GM03348 (cell line): ENCODE measurements around the gene LDLRAD1.
A peak's percentile ranks its signal among the peaks of the same experiment; 100 is the strongest.
"Not testable (repeated sequence)": the region's sequence is repeated elsewhere in the genome, so short reads cannot be mapped to it uniquely, and the experiment has no call there.

Experiments
- DNase-seq: peaks from one replicate; pipeline ENCODE4 v3.0.0; 2012; ENCODE audit warnings: low spot score

LDLRAD1 gene, protein sequence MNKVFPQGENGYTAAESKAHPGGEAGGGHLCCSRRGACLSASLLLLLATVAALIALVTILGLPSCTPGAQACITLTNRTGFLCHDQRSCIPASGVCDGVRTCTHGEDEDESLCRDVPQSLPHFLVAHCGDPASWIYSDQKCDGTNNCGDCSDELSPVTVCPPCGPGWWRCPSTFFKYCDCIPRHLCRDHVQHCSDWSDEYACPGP

DNA sequence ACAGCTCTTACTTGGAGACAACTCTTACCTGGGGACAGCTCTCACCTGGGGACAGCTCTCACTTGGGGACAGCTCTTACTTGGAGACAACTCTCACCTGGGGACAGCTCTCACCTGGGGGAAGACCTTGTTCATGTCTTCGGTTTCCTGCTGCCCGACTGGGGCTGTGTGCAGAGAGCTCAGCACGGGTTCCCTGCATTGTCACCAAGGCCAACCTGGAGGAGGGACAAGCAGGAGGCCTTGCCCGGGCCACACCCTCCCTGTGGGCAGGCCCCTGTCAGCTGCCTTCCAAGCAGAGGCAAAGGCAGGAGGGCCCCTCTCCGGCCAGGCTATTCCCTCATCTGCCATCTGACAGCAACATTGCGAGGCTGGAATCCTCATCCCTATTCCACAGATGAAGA is at the start of gene LDLRAD1:
Gene LDLRAD1 (minus strand): TSS at position 208 of the 400 bp plus-strand sequence. CDS start 74 bp downstream, at position 134.
- DNase-seq = no peak

DNA sequence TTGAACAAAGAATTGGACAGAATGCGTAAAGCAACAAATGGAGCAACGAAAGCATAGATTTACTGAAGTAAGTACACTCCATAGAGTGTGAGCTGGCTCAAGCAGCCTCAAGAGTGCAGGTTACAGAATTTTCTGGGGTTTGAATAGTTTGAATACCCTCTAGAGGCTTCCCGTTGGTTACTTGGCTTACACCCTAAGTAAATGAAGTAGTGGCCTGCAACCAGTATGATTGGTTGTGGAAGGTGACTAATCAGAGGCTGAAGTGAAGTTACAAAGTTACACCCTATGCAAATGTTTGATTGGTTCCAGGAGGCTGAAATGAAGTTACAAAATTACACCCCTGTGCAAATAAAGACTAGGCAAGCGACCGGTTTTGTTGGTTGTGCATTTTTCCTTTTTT is 46.3 kb upstream of the LDLRAD1 start:
- DNase-seq = no peak

DNA sequence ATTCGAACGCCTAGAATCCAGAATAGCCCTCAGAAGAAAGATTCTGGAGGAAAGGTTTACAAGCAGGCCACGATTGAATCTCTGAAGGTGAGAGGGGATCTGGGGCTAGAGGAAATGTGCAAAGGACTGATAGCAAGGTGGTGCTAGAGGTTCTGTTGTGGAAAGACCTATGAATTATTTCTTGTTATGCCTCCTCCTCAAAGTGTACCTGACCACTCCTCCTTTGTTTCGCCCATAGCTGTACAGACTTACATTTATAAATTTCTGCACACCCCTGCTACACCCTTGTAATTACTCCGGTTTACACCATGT is 36.4 kb upstream of the LDLRAD1 start:
- no peak for DNase-seq

DNA sequence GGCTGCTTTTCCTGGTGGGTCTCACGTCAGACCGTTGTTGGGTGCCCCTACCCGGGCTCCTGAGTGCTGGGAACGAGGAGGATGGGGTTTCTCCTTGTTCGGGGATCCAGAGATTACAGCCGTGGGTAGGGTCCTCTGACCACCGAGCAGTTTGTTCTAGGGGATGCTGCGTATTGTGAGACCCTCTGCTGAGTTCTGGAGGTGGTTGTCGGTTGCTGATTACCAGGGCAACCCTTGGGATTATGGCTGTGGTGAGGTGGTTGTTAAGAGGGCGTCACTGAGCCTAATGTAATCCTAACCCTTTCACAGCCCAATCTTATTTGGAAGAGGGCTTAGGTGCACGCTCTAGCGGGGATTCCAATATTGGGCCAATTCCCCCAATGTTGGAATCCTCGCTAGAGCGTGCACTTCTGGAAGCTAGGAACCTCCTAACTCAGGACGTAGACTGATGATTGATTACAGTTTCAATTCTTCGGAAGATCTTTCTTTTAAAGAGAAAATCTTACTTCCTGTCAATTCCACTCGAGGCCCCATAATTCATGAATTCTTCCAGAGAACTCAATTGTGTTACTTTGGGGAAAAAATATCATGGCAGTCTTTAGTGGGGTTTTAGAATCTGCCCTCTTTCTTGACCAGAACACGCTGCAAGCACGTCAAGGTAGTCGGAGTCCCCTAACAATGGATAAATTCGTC is 35.9 kb upstream of the LDLRAD1 start:
- DNase-seq = peak; percentile 40

DNA sequence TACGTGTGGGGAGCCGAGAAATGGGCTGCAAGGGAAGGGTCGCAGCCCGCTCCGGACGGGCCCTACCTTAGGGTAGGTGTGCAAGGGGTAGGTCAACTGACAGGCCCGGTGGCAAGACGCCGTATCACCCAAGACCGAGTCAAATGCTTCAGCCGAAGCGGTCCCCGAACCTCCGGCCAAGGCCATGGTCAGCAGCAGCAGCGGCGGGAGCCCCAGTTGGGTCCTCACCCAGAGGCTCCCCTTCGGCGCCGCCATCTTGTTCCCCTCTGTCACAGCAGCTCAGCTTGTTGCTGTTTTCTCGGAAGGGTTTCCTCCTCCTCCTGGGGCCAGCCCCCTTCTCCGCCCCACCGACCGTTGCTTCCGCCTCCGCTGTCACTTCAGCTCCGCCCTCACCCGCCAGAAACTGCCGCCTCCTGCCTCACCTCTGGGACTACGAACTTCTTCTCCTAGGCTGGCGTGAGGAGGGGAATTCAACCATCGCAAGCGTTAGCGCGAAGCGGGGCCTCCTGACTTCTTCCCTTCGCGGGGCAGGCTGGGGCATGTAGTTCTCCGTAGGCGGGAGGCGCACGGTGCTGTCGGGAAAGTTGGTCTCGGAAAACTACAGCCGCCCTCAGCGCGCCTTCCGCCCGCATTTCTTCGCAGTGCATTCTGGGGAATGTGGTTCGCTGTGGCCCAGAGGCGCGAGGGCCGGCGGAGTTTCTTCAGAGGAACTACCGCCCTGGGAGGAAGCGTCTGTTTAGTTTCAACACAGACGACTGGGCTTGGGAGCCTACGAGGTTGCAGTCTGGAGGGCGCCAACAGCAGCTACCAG is 35.2 kb upstream of the LDLRAD1 start, which contains the start of the genes TCEANC2 and TMEM59:
Gene TCEANC2 (plus strand): TSS at position 675 of the 811 bp plus-strand sequence. CDS start 815 bp downstream, outside the sequence.
Gene TMEM59 (minus strand): TSS at position 271 of the 811 bp plus-strand sequence. CDS start 16 bp downstream, at position 255.
- DNase-seq = peak; percentile 96

DNA sequence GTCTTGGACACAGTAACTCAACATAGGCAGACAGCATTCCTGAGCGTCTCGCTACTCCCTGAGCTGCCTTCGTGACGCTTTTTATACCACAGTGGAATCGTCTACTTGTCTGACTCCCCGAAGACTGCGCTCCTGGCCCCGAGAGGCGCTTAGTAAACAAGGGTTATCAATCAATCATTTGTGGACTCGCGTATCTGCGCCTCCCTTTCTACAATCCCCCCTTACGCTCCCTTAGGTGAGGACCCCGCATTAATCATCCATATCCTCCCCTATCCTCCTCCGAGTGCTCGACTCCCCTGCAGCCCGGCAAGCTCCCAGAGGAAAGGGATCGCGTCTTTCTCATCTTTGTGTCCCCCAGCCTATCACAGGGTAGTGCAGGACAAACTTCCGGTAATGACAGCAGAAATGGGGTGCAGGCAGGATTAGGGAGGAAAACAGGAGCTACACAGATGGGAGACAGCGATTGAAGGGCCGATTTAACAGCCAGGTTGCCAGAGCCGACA is 34.5 kb upstream of the LDLRAD1 start:
- peak; percentile 63 for DNase-seq

DNA sequence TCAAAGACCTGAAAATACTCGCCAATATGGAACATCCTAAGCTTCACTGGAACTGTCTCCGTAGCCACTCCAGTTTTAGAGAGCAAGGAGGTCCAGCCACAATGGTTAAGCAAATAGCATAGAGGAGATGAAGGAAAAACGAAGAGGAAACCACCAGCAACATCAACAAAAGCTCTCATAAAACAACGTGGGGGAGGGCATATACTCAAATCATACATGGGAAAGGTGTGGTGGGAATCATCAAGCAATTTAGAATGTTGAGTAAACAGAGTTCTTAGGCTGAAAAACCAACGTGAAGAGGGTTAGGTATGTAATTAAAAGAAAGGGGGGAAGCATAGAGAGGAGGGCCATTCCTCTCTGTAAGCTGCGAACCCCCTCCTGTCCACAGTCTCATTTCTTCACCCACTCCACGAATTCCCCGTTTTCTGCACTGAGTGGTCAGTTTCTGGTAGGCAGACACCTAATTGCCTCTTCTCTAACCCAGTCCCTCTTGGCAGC is 34.0 kb upstream of the LDLRAD1 start:
- DNase-seq = peak; percentile 15

DNA sequence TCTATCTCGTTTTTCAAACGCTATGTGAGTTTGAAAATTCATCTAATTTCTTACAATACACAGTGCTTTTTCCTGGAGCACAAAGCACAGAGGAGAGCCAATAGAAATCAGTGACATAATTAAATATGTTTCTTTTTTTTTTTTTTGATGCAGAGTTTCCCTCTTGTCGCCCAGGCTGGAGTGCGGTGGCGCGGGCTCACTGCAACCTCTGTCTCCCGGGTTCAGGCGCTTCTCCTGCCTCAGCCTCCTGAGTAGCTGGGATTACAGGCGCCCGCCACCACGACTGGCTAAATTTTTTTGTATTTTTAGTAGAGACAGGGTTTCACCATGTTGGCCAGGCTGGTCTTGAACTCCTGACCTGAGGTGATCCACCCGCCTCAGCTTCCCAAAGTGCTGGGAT is 32.4 kb upstream of the LDLRAD1 start:
- not testable (repeated sequence) for DNase-seq

DNA sequence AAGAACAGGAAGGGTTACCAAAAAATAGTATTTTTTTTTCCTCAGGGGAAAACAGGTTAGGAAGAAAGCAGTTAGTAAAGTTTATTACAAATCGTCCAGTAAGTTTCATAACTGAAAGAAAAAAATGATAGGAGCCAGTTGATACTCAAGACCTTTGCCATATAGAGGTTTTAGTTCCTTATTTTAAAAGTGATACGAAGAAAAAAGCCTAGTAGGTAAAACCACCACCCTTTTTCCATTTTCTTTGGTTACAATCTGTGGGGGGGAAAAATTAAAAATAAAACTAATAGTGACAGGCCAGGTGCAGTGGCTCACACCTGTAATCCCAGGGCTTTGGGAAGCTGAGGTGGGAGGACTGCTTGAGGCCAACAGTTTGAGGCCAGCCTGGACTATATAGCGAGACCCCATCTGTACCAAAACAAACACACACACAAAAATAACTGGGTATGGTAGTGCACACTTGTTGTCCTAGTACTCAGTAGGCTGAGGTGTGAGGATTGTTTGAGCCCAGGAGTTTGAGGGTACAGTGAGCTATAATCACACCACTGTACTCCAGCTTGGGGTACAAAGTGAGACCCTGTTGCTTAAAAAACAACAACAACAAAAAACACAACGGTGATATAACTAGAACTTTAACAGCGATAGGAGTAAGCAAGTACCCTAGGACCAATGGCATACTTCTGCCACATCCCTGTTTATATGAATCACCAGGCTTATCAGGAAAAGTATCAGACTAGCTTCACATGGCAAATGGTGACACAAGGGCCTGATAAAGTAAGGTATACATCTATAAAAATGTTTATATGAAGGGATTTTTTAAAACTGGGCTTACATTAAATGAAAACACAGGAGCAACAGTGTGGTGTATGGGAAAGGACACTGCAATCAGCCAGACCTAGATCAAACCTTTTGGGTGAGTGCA is 29.7 kb upstream of the LDLRAD1 start:
- DNase-seq = no peak

DNA sequence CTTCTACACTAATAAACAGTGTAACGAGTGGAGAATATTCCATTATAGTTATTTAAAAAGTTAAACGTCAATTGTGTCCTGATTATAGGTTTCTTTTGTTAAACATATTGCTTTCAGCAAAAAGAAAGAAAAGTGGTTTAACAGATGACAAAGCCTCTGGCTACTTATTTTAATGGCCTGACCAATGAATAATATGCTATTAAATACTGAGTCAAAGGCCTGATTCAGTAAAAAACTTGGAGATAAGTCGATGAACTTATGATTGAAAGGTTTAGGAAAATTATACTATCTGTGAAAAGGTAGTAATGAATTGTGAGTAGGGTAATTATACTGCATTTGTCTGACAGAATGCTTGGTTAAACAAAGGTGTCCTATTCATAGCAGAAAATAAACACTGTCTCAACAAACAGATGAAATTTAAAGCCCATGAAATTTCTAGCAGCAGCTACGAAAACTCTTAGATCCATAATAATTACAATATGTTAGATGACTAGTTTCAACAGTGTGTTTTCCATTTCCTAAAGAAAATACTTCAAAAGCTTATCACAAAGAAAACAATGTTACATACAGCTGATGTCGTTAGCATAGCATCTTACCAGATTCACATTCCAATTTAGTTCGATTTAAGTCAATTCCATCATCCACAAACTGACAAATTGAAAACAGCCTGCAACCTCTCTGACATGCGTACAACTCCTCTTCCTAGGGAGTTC is 28.8 kb upstream of the LDLRAD1 start:
- DNase-seq = no peak

DNA sequence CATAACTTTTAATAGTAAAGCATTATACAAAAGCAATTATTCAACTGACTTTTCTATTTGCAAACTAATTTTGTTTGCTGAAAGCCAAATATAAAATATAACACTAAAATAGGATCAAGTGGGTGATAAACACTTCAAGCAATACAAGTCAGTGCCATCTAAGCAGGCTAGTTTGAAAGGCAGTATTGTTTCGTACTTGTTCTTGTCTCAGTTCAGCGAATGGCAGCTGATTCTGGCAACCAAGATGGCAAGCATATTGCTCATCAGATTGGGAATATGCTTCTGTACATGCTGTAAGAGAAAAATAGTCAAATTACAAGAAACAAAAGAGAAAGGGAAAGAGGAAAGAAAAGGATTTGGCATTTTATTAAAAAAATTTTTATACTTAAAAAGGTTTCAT is 27.5 kb upstream of the LDLRAD1 start:
- DNase-seq = no peak

DNA sequence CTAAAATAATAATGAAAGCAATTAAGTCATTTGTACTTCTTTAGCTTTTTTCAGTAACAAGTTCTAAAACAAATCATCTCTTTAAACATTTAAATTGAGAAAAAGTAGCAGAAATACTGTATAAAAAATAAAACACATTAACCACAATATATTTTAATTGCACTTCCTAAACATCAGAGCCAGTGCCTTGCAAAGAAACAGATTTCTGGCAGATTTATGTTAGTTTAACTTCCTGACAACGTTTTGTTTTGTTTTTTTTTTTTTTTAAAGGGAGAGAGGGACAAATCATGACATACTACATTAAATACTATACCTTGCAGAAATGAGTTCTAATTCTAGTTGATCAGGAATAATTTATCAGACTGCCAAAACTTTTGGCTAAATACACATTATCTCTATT is 23.8 kb upstream of the LDLRAD1 start:
- no peak for DNase-seq

DNA sequence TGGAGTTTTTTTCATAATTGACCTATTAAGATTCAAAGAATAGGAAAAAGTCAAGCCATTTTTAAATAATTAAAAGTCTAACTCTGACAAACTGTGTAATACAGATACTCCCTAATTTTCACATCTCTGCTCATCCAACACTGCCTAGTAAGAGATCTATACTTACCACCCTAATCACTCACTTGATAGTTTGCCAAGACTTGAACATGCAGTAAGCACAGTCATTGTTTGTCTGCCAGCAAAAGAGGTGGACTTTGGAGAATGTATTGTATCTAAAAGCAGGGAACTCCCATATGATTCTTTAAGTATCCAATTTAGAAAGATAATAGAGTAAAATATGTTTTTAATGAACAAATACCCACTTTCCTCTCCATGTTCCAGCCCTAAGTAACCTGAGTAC is 19.5 kb upstream of the LDLRAD1 start:
- no peak for DNase-seq

DNA sequence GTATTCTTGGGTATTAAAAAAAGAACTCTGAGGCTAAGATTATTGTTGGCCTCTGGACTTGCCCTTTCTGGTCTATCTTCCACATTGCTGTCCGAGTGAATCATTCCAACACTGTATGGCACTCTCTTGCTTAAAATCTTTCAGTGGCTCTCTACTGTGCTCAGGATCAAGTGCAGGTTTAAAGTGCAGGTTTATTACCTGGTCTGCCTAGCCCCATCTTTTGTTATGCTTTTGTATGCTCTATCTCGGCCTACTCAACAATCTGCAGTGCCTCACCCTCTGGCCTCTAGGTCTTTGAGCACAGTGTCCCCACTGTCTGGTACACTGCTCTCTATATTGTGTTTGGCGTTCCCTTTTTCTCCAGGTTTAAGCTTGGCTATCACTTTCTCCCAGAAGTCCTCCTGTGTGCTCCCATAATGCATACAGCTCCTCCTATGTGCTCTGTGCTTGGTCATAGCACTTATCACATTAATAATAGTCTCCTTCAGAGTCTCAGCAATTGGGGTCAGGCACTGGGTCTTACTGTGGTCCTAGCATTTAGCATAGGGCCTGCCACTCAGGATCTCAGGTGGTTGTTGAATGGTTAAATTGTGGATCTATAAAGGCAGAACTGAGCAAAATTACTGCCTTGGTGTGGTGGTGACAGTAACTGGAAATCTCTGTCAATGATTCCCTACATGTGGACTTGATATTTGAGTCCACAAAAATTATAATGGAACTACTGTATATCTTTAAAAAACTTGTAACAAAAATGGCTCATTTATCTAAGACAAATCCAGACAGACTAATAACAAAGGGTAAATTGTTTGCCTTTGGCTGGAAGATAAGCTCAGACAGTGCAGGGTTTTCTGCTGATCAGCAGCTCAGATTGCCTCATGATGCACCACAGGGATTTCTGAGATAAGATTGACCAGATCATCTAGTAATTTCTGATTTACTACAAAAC is 10.6 kb upstream of the LDLRAD1 start:
- DNase-seq = no peak

DNA sequence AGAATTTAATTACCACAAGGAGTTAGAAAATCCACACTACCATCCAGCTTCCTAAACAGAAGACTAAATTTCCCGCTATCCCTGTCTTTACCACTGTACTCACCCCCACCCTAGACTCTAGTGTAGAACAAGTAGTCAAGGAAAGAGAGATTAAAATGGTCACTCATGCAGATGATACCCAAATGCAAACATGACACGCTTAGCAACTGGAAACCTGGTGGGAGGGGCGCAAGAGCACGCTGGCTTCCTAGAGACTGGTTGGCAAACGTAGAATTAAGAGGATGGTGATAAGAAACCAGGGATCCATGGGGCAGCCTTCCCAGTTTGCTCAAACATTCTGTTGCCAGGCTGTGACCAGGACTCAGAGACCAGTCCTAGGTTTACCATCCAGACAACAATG is 9.9 kb upstream of the LDLRAD1 start:
- no peak for DNase-seq

DNA sequence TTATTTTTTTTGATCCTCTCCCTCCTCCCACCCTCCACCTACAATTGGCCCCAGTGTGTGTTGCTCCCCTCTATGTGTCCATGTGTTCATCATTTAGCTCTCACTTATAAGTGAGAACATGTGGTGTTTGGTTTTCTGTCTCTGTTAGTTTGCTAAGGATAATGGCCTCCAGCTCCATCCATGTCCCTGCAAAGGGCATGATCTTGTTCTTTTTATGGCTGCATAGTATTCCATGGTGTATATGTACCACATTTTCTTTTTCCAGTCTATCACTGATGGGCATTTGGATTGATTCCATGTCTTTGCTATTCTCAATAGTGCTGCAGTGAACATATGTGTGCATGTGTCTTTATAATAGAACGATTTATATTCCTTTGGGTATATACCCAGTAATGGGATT is 6.8 kb upstream of the LDLRAD1 start:
- not testable (repeated sequence) for DNase-seq

DNA sequence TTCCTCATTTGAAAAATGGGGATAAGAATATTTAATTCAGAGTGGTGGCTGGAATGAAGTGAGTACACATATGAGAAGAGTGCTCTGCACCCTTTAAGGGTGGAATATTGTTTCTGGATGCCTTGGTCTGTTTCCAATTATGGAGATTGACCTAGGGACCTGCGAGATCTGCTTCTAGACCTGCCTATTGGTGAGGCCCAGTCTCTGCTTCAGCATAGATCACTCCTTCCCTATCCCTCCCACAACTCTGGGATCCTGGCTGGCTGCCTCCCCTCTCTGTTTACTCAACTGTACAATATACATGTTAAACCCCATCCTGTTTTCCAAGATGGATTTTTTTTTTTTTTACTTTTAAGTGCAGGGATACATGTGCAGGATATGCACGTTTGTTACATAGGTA is 6.4 kb upstream of the LDLRAD1 start:
- DNase-seq = no peak

DNA sequence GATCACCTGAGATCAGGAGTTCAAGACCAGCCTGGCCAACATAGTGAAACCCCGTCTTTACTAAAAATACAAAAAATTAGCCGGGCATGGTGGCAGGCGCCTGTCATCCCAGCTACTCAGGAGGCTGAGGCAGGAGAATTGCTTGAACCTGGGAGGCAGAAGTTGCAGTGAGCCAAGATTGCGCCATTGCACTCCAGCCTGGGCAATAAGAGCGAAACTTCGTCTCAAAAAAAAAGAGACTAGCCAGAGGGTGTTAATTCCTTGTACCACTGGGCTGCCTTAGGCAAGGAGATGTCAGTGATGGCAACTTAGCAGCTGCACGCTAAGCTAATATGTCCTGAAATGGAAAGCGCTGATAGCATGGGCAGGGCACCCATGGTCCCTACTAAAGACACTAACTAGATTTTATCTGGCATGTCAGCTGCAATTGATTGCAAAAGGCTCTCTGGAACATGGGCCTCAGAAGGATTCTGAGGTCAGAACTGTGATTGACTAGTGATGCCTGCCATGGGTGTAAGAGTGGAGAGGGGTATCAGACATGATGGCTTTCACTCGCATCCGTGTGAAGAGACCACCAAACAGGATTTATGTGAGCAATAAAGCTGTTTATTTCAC is 1.7 kb upstream of the LDLRAD1 start:
- DNase-seq = not testable (repeated sequence)

DNA sequence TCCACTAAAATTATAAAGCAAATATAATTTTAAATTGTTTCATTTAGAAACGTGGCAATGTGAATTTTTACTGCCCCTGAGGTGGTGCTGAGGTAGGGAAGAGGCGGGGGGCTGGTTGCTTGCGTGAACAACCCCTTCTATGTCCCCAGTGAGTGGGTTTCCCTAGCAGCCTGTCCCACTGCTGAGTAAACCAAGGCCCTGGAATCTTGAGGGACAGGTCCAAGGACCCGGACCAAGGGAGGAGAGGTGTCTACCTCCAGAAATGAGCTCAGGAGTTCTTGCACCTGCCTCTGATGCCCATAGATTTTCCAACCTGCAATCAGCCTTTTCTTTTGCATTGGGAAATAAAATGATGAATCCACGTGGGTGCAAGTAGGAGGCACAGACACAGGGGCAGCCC is 649 bp upstream of the LDLRAD1 start:
- DNase-seq = no peak
